Superior temporal gyrus (tissue), 1 donor: ENCODE results near the gene FBXL15.
A peak's percentile ranks its signal among the peaks of the same experiment; 100 is the strongest.

ENCODE experiments used
- DNase-seq: peaks from one replicate; pipeline ENCODE4 v3.0.0-alpha.2; 2016; ENCODE audit errors: extremely low spot score

The FBXL15 gene

DNA sequence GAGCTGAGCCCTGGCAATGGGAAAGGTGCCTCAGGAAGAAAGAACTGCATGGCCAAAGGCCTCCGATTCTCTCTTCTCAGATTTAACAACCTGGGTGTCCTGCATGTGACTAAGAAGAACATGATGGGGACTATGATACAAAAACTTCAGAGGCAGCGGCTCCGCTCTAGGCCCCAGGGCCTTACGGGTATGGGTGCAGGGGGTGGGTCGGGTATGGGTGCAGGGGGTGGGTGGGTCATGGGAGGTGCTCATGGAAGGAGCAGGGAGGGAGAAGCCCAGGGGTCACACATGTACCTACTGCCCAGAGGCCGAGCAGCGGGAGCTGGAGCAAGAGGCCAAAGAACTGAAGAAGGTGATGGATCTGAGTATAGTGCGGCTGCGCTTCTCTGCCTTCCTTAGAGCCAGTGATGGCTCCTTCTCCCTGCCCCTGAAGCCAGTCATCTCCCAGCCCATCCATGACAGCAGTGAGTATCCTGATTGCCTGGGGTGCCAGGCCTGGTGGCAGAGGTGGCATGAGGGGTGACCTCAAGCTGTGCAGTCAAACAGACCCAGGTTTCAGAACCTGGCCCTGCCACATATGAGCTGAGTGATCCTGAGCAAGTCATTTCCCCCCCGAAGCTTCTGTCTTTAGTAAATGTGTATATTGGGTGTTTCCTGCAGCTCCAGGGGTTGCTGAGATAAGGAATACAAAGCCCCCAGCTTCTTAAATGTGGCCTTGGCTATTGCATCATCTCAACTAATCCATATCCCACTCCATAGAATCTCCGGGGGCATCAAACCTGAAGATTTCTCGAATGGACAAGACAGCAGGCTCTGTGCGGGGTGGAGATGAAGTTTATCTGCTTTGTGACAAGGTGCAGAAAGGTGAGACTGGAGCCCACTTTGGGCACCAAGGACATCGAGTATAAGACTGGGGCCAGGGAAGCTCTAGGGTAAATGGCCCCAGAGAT, 23.1 kb upstream of the FBXL15 start:
- DNase-seq, result no peak

DNA sequence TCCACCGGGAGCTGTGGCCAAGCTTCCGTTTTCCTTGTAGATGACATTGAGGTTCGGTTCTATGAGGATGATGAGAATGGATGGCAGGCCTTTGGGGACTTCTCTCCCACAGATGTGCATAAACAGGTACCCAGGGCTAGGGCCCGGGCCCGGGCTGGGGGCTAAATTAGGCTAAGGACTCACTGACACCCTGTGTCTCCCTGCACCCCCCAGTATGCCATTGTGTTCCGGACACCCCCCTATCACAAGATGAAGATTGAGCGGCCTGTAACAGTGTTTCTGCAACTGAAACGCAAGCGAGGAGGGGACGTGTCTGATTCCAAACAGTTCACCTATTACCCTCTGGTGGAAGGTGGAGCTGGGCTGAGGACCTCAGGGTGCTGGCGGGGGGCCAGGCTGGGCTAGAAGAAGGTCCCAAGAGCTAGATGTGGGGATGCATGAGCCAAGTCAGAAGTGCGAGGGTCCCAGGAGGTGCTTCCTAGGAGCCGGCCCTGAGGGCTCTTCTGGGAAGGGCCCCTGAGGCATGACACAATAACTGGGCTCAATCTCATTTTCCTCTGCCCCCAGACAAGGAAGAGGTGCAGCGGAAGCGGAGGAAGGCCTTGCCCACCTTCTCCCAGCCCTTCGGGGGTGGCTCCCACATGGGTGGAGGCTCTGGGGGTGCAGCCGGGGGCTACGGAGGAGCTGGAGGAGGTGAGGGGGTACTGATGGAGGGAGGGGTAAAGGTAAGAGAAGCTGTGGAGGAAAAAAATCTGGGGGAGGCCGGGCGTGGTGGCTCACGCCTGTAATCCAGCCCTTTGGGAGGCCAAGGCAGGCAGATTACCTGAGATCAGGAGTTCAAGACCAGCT, 22.2 kb upstream of the FBXL15 start:
- DNase-seq, result no peak

DNA sequence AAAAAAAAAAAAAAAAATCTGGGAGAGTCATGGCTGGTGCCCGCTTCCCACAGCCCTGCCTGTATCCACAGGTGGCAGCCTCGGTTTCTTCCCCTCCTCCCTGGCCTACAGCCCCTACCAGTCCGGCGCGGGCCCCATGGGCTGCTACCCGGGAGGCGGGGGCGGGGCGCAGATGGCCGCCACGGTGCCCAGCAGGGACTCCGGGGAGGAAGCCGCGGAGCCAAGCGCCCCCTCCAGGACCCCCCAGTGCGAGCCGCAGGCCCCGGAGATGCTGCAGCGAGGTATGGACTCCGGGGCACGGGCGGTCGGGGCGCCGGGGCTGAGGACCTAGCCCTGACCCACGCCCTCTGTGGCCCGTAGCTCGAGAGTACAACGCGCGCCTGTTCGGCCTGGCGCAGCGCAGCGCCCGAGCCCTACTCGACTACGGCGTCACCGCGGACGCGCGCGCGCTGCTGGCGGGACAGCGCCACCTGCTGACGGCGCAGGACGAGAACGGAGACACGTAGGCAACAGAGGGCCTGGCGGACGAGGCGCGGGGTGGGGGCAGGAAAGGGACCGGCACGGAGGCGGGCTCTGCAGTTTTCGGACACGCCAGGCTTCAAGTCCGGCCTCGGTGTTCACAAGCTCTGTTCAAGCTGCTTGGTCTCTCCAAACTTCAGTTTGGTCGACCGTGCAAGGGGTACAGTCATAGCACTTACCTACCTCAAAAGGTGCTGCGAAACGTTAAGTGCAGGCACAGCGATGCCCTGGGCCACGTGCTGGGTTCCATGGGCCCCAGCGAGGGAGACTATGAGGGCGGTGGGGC, 21.2 kb upstream of the FBXL15 start:
- DNase-seq, result peak; percentile 85

GRCh38 chr10:102400076-102400475, 20.6 kb upstream of the FBXL15 start:
- no peak for DNase-seq

GRCh38 chr10:102400598-102401341, 19.9 kb upstream of the FBXL15 start:
- no peak for DNase-seq

- DNase-seq, result no peak
Observed at GRCh38 chr10:102401342-102401654, 19.3 kb upstream of the FBXL15 start.

DNA sequence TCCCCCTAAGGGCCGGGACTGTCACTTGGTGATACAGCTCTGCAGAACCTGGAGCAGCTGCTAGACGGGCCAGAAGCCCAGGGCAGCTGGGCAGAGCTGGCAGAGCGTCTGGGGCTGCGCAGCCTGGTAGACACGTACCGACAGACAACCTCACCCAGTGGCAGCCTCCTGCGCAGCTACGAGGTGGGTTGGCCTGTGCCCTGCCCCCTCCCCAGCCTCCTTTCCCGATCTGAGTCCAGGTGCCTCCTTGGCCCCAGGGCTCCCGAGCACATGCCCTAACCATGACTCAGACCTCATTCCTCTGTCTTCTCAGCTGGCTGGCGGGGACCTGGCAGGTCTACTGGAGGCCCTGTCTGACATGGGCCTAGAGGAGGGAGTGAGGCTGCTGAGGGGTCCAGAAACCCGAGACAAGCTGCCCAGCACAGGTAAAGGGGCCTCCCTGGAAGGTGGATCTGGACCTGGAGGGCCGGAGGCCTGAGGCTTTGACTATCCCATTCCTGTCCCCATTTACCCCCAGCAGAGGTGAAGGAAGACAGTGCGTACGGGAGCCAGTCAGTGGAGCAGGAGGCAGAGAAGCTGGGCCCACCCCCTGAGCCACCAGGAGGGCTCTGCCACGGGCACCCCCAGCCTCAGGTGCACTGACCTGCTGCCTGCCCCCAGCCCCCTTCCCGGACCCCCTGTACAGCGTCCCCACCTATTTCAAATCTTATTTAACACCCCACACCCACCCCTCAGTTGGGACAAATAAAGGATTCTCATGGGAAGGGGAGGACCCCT, 18.7 kb upstream of the FBXL15 start:
- DNase-seq, result no peak

GRCh38 chr10:102402512-102402896, 18.1 kb upstream of the FBXL15 start:
- DNase-seq, result no peak

GRCh38 chr10:102403115-102403514, 17.5 kb upstream of the FBXL15 start:
- no peak for DNase-seq

GRCh38 chr10:102404361-102405107, 16.1 kb upstream of the FBXL15 start:
- no peak for DNase-seq

GRCh38 chr10:102405108-102405571, 15.5 kb upstream of the FBXL15 start:
- no peak for DNase-seq

GRCh38 chr10:102405632-102406031, 15.0 kb upstream of the FBXL15 start:
- DNase-seq, result no peak

- no peak for DNase-seq
Observed at GRCh38 chr10:102406815-102407214, 13.8 kb upstream of the FBXL15 start.

GRCh38 chr10:102407425-102408130, 13.1 kb upstream of the FBXL15 start:
- DNase-seq, result no peak

GRCh38 chr10:102408131-102408727, 12.4 kb upstream of the FBXL15 start:
- DNase-seq, result no peak

- DNase-seq, result peak; percentile 32
Observed at GRCh38 chr10:102408728-102409603, 11.7 kb upstream of the FBXL15 start.

- no peak for DNase-seq
Observed at GRCh38 chr10:102409604-102410428, 10.8 kb upstream of the FBXL15 start.
